HEK293 (cell line): ENCODE results near the gene ACSL3.

Source experiments
- CTCF ChIP-seq: fragments of 450-650 bp; formaldehyde crosslinking; IDR thresholded peaks from 2 replicates; pipeline ENCODE4 v1.5.1; 2016; ENCODE audit warnings: missing biosample characterization, missing genetic modification characterization
- KLF9 ChIP-seq: fragments of 450-650 bp; formaldehyde crosslinking; IDR thresholded peaks from 2 replicates; pipeline ENCODE4 v1.5.1; 2016; ENCODE audit warnings: missing biosample characterization, missing genetic modification characterization, low read depth
- SP2 ChIP-seq: fragments of 450-650 bp; formaldehyde crosslinking; IDR thresholded peaks from 2 replicates; pipeline ENCODE4 v1.5.1; 2016; ENCODE audit warnings: missing biosample characterization, missing genetic modification characterization
- ZNF132 ChIP-seq: fragments of 450-650 bp; formaldehyde crosslinking; IDR thresholded peaks from 2 replicates; pipeline ENCODE4 v1.5.1; 2017; ENCODE audit warnings: missing biosample characterization, missing genetic modification characterization, borderline replicate concordance
- ZNF600 ChIP-seq: fragments of 450-650 bp; formaldehyde crosslinking; IDR thresholded peaks from 2 replicates; pipeline ENCODE4 v1.5.1; 2016; ENCODE audit warnings: missing biosample characterization, missing genetic modification characterization

GRCh38 chr2:222927600-222927999 is 66.8 kb downstream of the ACSL3 start:
- TF ChIP-seq ZNF600: no peak
- TF ChIP-seq ZNF132 (tag by site-specific recombination): no peak
- no peak for TF ChIP-seq CTCF (tag by site-specific recombination)
- no peak for TF ChIP-seq SP2
- no peak for TF ChIP-seq KLF9 (tag by site-specific recombination)
